Smooth muscle cell (in vitro differentiated cells): ENCODE measurements around the gene TXNRD3. TPM values are rescaled to one million over a fixed set of nuclear protein-coding genes. Genes with fewer than 3 reads are reported as not detected.

ENCODE experiments used
- DNase-seq: peaks from one replicate; lab custom pipeline; 2025; ENCODE audit not compliant: unreplicated experiment; lab: John Stamatoyannopoulos, UW
- H2AFZ ChIP-seq: fragments of 200-600 bp; sonication (generic); 2 replicates; pipeline ENCODE4 v1.6.0; 2016; ENCODE audit warnings: antibody characterized with exemption, low read depth, mild to moderate bottlenecking
- H3F3A ChIP-seq: fragments of 200-600 bp; sonication (generic); 2 replicates; pipeline ENCODE4 v1.6.0; 2017; ENCODE audit warnings: antibody characterized with exemption, low read depth
- H3K27ac ChIP-seq: fragments of 200-600 bp; sonication (generic); 2 replicates; pipeline ENCODE4 v1.5.1; 2016; ENCODE audit warnings: low read depth, mild to moderate bottlenecking
- H3K27me3 ChIP-seq: fragments of 200-600 bp; sonication (generic); 2 replicates; pipeline ENCODE4 v1.6.1; 2016; ENCODE audit warnings: low read depth, mild to moderate bottlenecking
- H3K36me3 ChIP-seq: fragments of 200-600 bp; sonication (generic); 2 replicates; pipeline ENCODE4 v1.5.1; 2016; ENCODE audit warnings: low read depth
- H3K4me1 ChIP-seq: fragments of 200-600 bp; sonication (generic); 2 replicates; pipeline ENCODE4 v1.5.1; 2016; ENCODE audit warnings: low read depth
- H3K4me2 ChIP-seq: fragments of 200-600 bp; sonication (generic); 2 replicates; pipeline ENCODE4 v1.6.0; 2016; ENCODE audit warnings: mild to moderate bottlenecking
- H3K4me3 ChIP-seq: fragments of 200-600 bp; sonication (generic); 2 replicates; pipeline ENCODE4 v1.5.1; 2016; ENCODE audit warnings: mild to moderate bottlenecking
- H3K79me2 ChIP-seq: fragments of 200-600 bp; sonication (generic); 2 replicates; pipeline ENCODE4 v1.6.0; 2016; ENCODE audit warnings: low read depth, mild to moderate bottlenecking
- H3K9ac ChIP-seq: fragments of 200-600 bp; sonication (generic); 2 replicates; pipeline ENCODE4 v1.6.0; 2016; ENCODE audit warnings: low read depth
- H3K9me3 ChIP-seq: fragments of 200-600 bp; sonication (generic); replicated peaks from 2 replicates; pipeline ENCODE4 v1.5.1; 2016; ENCODE audit warnings: low read depth
- H4K20me1 ChIP-seq: fragments of 200-600 bp; sonication (generic); 2 replicates; pipeline ENCODE4 v1.6.0; 2016; ENCODE audit warnings: low read depth
- WGBS: methylation state at CpG from one replicate; pipeline ENCODE4 v1.1.7; 2016; ENCODE audit warnings: low lambda C conversion rate; 5-methylcytosine and 5-hydroxymethylcytosine counted together
- polyA plus RNA-seq: library from polyadenylated mRNA; unstranded; fragments of >200 nt; fragmentation: Nextera tagmentation; extraction: Ambion mirVana; gene quantifications from 2 replicates; pipeline ENCODE4 v1.2.1, GENCODE V29; 2016
- total RNA-seq: library from RNA; depleted of rRNA; stranded (reverse); fragments of >200 nt; gene quantifications from 2 replicates; pipeline ENCODE4 v1.2.3, GENCODE V29; 2014
- TF ChIP-seq, protein P1 (sequence below): fragments of 200-600 bp; sonication (generic); IDR thresholded peaks from 2 replicates; pipeline ENCODE4 v1.5.1; 2017; ENCODE audit warnings: borderline replicate concordance, mild to moderate bottlenecking, antibody characterized with exemption; ENCODE audit not compliant: insufficient read depth, poor library complexity, severe bottlenecking

Gene TXNRD3
- total and polyA plus RNA-seq, 2 experiments from 2014 or later, result 13.7 to 27.2 TPM

DNA sequence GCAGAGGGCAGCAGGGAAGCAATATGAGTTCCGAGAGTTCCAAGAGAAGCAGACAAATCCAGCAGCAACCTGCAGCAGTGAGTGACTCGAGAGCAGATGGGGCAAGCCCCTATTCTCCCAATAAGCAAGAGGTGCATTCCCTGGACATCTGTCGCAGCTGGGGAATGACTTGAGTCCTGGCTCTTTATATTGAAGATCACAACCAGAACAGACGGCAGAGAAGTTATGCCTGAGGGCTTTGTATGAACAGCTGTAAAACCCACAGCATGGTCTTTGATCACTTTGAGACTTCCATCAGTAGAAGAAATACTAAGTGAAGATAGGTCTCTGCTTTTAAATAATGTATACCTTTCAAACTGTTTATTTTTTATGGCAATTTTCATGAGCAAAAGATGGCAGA, 72.6 kb downstream of the TXNRD3 start:
- Histone ChIP-seq H3F3A (no peaks in the 10 kb centered on the region), H3K79me2 (no peaks in the 10 kb centered on the region), H3K9ac (no peak overlapping the region), H4K20me1 (no peaks in the 10 kb centered on the region), H2AFZ (no peak overlapping the region), H3K27ac (no peak overlapping the region), H3K4me1 (no peaks in the 10 kb centered on the region), H3K4me3 (no peak overlapping the region), H3K9me3 (no peaks in the 10 kb centered on the region), H3K27me3 (peaks cover 10% of the 10 kb centered on the region), H3K4me2 (no peak overlapping the region), H3K36me3 (no peaks in the 10 kb centered on the region)
- TF ChIP-seq, protein P1, sequence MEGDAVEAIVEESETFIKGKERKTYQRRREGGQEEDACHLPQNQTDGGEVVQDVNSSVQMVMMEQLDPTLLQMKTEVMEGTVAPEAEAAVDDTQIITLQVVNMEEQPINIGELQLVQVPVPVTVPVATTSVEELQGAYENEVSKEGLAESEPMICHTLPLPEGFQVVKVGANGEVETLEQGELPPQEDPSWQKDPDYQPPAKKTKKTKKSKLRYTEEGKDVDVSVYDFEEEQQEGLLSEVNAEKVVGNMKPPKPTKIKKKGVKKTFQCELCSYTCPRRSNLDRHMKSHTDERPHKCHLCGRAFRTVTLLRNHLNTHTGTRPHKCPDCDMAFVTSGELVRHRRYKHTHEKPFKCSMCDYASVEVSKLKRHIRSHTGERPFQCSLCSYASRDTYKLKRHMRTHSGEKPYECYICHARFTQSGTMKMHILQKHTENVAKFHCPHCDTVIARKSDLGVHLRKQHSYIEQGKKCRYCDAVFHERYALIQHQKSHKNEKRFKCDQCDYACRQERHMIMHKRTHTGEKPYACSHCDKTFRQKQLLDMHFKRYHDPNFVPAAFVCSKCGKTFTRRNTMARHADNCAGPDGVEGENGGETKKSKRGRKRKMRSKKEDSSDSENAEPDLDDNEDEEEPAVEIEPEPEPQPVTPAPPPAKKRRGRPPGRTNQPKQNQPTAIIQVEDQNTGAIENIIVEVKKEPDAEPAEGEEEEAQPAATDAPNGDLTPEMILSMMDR, result no peak
- no peak for DNase-seq
- WGBS, result 84% methylated on average over 4 of the region's 4 CpGs

DNA sequence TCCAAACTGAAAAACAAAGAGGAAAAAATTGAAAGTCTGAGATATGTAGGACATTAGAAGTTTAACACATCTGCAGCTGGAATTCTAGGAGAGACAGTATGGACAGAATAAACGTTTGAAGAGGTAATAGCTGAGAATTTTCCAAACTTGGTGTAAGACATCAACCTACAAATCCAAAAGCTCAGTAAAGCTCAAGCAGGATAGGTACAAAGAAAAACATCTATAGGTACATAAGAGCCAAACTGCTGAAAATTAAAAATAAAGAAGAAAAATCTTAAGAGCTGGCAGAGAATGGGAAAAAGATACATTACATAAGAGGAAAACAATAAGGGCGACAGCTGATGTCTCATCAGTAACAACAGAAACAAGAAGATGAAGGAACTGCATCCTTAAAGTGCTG, 73.4 kb downstream of the TXNRD3 start:
- Histone ChIP-seq H3K27ac (no peak overlapping the region), H3K4me2 (no peak overlapping the region), H3K79me2 (no peaks in the 10 kb centered on the region), H3F3A (no peaks in the 10 kb centered on the region), H3K9ac (no peak overlapping the region), H3K9me3 (no peaks in the 10 kb centered on the region), H3K4me1 (no peaks in the 10 kb centered on the region), H3K4me3 (no peak overlapping the region), H4K20me1 (no peaks in the 10 kb centered on the region), H2AFZ (no peak overlapping the region), H3K36me3 (no peaks in the 10 kb centered on the region), H3K27me3 (peaks cover 10% of the 10 kb centered on the region)
- TF ChIP-seq, protein P1, result no peak
- DNase-seq, result no peak
- 91% methylated on average over 2 of the region's 2 CpGs for WGBS

DNA sequence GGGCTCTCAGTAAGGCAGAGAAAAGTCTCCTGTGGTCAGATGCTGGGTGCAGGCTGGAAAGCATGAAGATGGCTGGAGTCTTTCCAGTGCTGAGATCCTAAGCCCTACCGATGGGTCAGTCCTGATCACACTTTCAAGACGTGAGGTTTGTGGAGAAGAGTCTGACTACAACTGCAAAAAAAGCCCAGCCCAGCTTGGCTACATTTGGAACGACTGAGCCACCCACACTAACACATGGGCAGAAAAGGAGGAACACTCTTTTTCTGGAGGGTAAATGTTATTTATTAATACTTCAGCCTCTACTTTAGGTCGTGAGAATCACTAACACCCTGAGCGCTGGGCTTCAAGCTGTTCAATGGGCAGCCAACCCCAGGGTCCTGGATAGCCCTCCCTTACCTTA, 74.2 kb downstream of the TXNRD3 start:
- Histone ChIP-seq H3K27me3 (peaks cover 10% of the 10 kb centered on the region), H2AFZ (no peak overlapping the region), H3K4me1 (no peaks in the 10 kb centered on the region), H3K4me3 (no peak overlapping the region), H3K27ac (no peak overlapping the region), H3K79me2 (no peaks in the 10 kb centered on the region), H3K4me2 (no peak overlapping the region), H4K20me1 (no peaks in the 10 kb centered on the region), H3K9me3 (no peaks in the 10 kb centered on the region), H3K9ac (no peak overlapping the region), H3K36me3 (no peaks in the 10 kb centered on the region), H3F3A (no peaks in the 10 kb centered on the region)
- TF ChIP-seq, protein P1, result no peak
- DNase-seq, result no peak
- WGBS, result 74% methylated on average over 5 of the region's 5 CpGs

DNA sequence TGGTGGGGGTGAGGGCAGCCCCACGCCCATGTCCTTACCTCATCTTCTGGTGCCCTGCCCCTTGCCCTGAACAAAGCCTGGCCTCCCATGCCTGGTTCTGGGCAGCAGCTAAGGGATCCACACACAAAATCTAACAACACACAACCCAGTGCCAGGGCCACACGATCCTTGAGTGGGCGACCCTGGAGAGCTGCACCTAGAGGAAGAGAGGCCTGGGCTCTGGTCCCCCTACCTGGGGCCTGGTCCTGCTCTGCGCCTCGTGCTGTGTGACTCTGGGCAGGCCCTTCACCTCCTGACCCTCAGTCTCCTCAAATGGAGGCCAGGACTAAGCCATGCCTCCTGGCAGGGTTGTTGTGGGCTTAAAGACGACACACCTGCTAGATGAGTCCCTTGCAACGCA, 76.2 kb downstream of the TXNRD3 start:
- Histone ChIP-seq H3K79me2 (no peaks in the 10 kb centered on the region), H3K27ac (no peak overlapping the region), H4K20me1 (no peaks in the 10 kb centered on the region), H3K4me1 (no peaks in the 10 kb centered on the region), H3K9me3 (no peaks in the 10 kb centered on the region), H3F3A (no peaks in the 10 kb centered on the region), H3K9ac (no peak overlapping the region), H3K4me3 (no peak overlapping the region), H3K4me2 (no peak overlapping the region), H3K36me3 (no peaks in the 10 kb centered on the region), H2AFZ (no peak overlapping the region), H3K27me3 (peaks cover 10% of the 10 kb centered on the region)
- no peak for DNase-seq
- 91% methylated on average over 7 of the region's 7 CpGs for WGBS
- TF ChIP-seq, protein P1, result no peak
